Neural progenitor cell (in vitro differentiated cells): Measurements from ENCODE around the gene SNX12. TPM values are rescaled to one million over a fixed set of nuclear protein-coding genes. Genes with fewer than 3 reads are reported as not detected.
A peak's percentile ranks its signal among the peaks of the same experiment; 100 is the strongest.

ENCODE experiments used
- DNase-seq: peaks from one replicate; pipeline ENCODE4 v3.0.0-alpha.2; 2016; ENCODE audit warnings: low spot score
- H2AFZ ChIP-seq: fragments of 200-600 bp; sonication (generic); replicated peaks from 2 replicates; pipeline ENCODE4 v1.6.1; 2016; ENCODE audit warnings: antibody characterized with exemption
- H3F3A ChIP-seq: fragments of 200-600 bp; sonication (generic); 2 replicates; pipeline ENCODE4 v1.6.1; 2016; ENCODE audit warnings: antibody characterized with exemption, low read depth
- H3K27ac ChIP-seq: fragments of 200-600 bp; sonication (generic); 2 replicates; pipeline ENCODE4 v1.5.1; 2016; ENCODE audit warnings: mild to moderate bottlenecking
- H3K27me3 ChIP-seq: fragments of 200-600 bp; sonication (generic); 2 replicates; pipeline ENCODE4 v1.6.1; 2016; ENCODE audit warnings: mild to moderate bottlenecking, moderate library complexity
- H3K36me3 ChIP-seq: fragments of 200-600 bp; sonication (generic); 2 replicates; pipeline ENCODE4 v1.5.1; 2016
- H3K4me1 ChIP-seq: fragments of 200-600 bp; sonication (generic); 2 replicates; pipeline ENCODE4 v1.6.1; 2016; ENCODE audit warnings: mixed run types
- H3K4me2 ChIP-seq: fragments of 200-600 bp; sonication (generic); 2 replicates; pipeline ENCODE4 v1.6.1; 2016
- H3K4me3 ChIP-seq: fragments of 200-600 bp; sonication (generic); 2 replicates; pipeline ENCODE4 v1.5.1; 2016
- H3K79me2 ChIP-seq: fragments of 200-600 bp; sonication (generic); 2 replicates; pipeline ENCODE4 v1.6.1; 2016; ENCODE audit warnings: low read depth
- H3K9ac ChIP-seq: fragments of 200-600 bp; sonication (generic); 2 replicates; pipeline ENCODE4 v1.6.1; 2016
- H3K9me3 ChIP-seq: fragments of 200-600 bp; sonication (generic); 2 replicates; pipeline ENCODE4 v1.5.1; 2016; ENCODE audit warnings: low read depth
- H4K20me1 ChIP-seq: fragments of 200-600 bp; sonication (generic); 2 replicates; pipeline ENCODE4 v1.6.1; 2016; ENCODE audit warnings: low read depth
- H3K27ac Mint-ChIP-seq: 3 replicates; pipeline ENCODE4 v1.8.0; 2021; ENCODE audit warnings: mixed read lengths
- H3K27me3 Mint-ChIP-seq: 2 replicates; pipeline ENCODE4 v1.8.0; 2022; ENCODE audit warnings: low read depth, mild to moderate bottlenecking, inconsistent platforms, moderate library complexity, mixed read lengths; ENCODE audit not compliant: insufficient read depth
- H3K36me3 Mint-ChIP-seq: 3 replicates; pipeline ENCODE4 v1.8.0; 2021; ENCODE audit warnings: mixed read lengths
- H3K4me1 Mint-ChIP-seq: 3 replicates; pipeline ENCODE4 v1.8.0; 2021; ENCODE audit warnings: mixed read lengths
- H3K4me3 Mint-ChIP-seq: 3 replicates; pipeline ENCODE4 v1.8.0; 2021; ENCODE audit warnings: mild to moderate bottlenecking, moderate library complexity, mixed read lengths
- H3K9me3 Mint-ChIP-seq: 3 replicates; pipeline ENCODE4 v1.8.0; 2020; ENCODE audit warnings: mixed read lengths
- CTCF ChIP-seq: fragments of 200-600 bp; sonication (generic); IDR thresholded peaks from 2 replicates; pipeline ENCODE4 v1.5.1; 2017; ENCODE audit warnings: antibody characterized with exemption, mild to moderate bottlenecking
- EZH2 ChIP-seq: fragments of 200-600 bp; sonication (generic); IDR thresholded peaks from 2 replicates; pipeline ENCODE4 v1.6.1; 2017; ENCODE audit warnings: antibody characterized with exemption, mild to moderate bottlenecking, moderate library complexity
- EZH2phosphoT487 ChIP-seq: fragments of 200-600 bp; sonication (generic); IDR thresholded peaks from 2 replicates; pipeline ENCODE4 v1.6.1; 2017; ENCODE audit warnings: antibody characterized with exemption
- total RNA-seq: library from RNA; depleted of rRNA; stranded (reverse); fragments of >200 nt; gene quantifications from 2 replicates; pipeline ENCODE4 v1.2.3, GENCODE V29; 2015; ENCODE audit warnings: low replicate concordance

Gene SNX12
- total RNA-seq, 1 donor from 2014 or later, result 58.1 TPM

- H3K9me3 ChIP-seq, result no peaks in the 10 kb centered on the region
- no peak overlapping the region for H3K27ac Mint-ChIP-seq
- H3K36me3 Mint-ChIP-seq, result no peaks in the 10 kb centered on the region
- H3K36me3 ChIP-seq, result no peaks in the 10 kb centered on the region
- peaks cover 2% of the 10 kb centered on the region for H4K20me1 ChIP-seq
- peaks cover 6% of the 10 kb centered on the region for H3K4me1 ChIP-seq
- TF ChIP-seq EZH2 (no peak), CTCF (no peak), EZH2phosphoT487 (no peak)
- H3K9ac ChIP-seq, result no peak overlapping the region
- H3K4me1 Mint-ChIP-seq, result peaks cover 16% of the 10 kb centered on the region
- peak; percentile 58 for DNase-seq
- peak overlapping the region; percentile 36 for H2AFZ ChIP-seq
- H3K27me3 Mint-ChIP-seq, result peaks cover 12% of the 10 kb centered on the region
- H3K4me3 ChIP-seq, result peak overlapping the region; percentile 60
- no peak overlapping the region for H3K27ac ChIP-seq
- peaks cover 10% of the 10 kb centered on the region for H3K9me3 Mint-ChIP-seq
- H3K79me2 ChIP-seq, result no peaks in the 10 kb centered on the region
- H3K27me3 ChIP-seq, result peaks cover 52% of the 10 kb centered on the region
- H3F3A ChIP-seq, result peaks cover 4% of the 10 kb centered on the region
- H3K4me3 Mint-ChIP-seq, result peak overlapping the region; percentile 90
- H3K4me2 ChIP-seq, result peak overlapping the region; percentile 78
Observed at GRCh38 chrX:71095981-71096759, 28.0 kb upstream of the SNX12 start.

DNA sequence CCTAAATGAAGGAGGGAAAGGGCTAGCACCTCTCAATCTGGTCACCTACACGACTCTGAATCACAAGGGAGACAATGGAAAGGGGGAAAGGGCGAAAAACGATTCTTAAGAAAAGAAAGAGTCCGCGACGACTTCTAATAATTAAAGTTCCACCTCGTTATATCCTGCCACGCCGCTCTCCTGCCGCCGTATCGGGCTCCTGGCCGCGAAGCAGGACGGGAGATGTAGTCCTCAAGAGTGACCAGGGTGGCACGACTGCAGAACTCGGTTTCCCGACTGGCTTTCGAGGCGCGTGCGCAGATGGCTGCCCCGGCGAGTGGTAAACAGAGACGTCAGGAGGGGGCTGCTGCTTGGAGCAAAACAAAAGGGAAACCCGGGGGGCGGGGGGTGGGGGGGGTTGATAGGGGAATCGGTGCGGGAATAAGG is 27.4 kb upstream of the SNX12 start, which contains the start of gene FOXO4:
TSS of gene FOXO4 (plus strand) at position 297 of the 426 bp plus-strand sequence. CDS start 678 bp downstream, outside the sequence.
- H3K36me3 ChIP-seq, result no peaks in the 10 kb centered on the region
- H3K79me2 ChIP-seq, result no peaks in the 10 kb centered on the region
- no peak within 1 kb of the TSS for H3K9ac ChIP-seq
- H3K27me3 ChIP-seq, result peaks cover 47% of the 10 kb centered on the region
- no peaks in the 10 kb centered on the region for H3K9me3 ChIP-seq
- H3K4me3 ChIP-seq, result peak within 1 kb of the TSS; percentile 60
- no peak within 1 kb of the TSS for H3K27ac Mint-ChIP-seq
- TF ChIP-seq EZH2 (no peak), CTCF (no peak), EZH2phosphoT487 (no peak)
- peaks cover 6% of the 10 kb centered on the region for H3K4me1 ChIP-seq
- peaks cover 12% of the 10 kb centered on the region for H3K9me3 Mint-ChIP-seq
- peaks cover 4% of the 10 kb centered on the region for H3F3A ChIP-seq
- H4K20me1 ChIP-seq, result peaks cover 2% of the 10 kb centered on the region
- peak within 1 kb of the TSS; percentile 91 for H2AFZ ChIP-seq
- H3K4me2 ChIP-seq, result peak within 1 kb of the TSS; percentile 82
- peaks cover 12% of the 10 kb centered on the region for H3K27me3 Mint-ChIP-seq
- H3K4me3 Mint-ChIP-seq, result peak within 1 kb of the TSS; percentile 90
- no peaks in the 10 kb centered on the region for H3K36me3 Mint-ChIP-seq
- H3K4me1 Mint-ChIP-seq, result peaks cover 16% of the 10 kb centered on the region
- no peak within 1 kb of the TSS for H3K27ac ChIP-seq
- DNase-seq, result peak; percentile 93

DNA sequence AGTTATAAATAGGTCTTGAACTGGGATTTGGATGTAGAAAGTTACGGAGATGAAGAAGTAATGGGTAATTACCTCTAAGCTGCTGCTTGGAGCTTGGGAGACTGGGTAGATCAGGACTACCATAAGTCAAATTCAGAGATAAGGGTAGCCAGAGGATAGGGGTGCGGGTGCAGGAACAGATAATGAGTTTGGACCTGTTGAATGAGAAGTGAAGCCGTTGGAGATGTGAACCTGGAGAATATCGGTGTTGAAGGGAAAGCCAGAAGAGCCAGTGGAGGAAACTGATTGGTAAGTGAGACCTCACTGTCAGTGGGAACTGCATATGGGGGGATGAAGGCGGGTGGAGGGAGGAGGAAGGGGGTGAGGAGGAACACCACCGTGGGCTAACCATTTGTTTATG is 26.9 kb upstream of the SNX12 start:
- Histone ChIP-seq H3K4me3 (peak overlapping the region; percentile 60), H3K4me2 (peak overlapping the region; percentile 82), H3K79me2 (no peaks in the 10 kb centered on the region), H3K9ac (no peak overlapping the region), H4K20me1 (peaks cover 2% of the 10 kb centered on the region), H3K27me3 (peaks cover 41% of the 10 kb centered on the region), H3K9me3 (no peaks in the 10 kb centered on the region), H3K36me3 (no peaks in the 10 kb centered on the region), H3F3A (peaks cover 4% of the 10 kb centered on the region), H2AFZ (peak overlapping the region; percentile 91), H3K4me1 (peaks cover 6% of the 10 kb centered on the region), H3K27ac (no peak overlapping the region)
- DNase-seq, result no peak
- Mint-ChIP-seq H3K27me3 (peaks cover 12% of the 10 kb centered on the region), H3K4me3 (peak overlapping the region; percentile 90), H3K36me3 (no peaks in the 10 kb centered on the region), H3K9me3 (peaks cover 12% of the 10 kb centered on the region), H3K27ac (no peak overlapping the region), H3K4me1 (peaks cover 13% of the 10 kb centered on the region)
- no peak for TF ChIP-seq EZH2
- no peak for TF ChIP-seq CTCF
- TF ChIP-seq EZH2phosphoT487, result no peak
